Fibroblast of gingiva (primary cell): ENCODE measurements around the gene ALOXE3.
A peak's percentile ranks its signal among the peaks of the same experiment; 100 is the strongest.
"Not testable (repeated sequence)": the region's sequence is repeated elsewhere in the genome, so short reads cannot be mapped to it uniquely, and the experiment has no call there.

Experiments used
- DNase-seq: peaks from one replicate; pipeline ENCODE4 v3.0.0-alpha.2; 2011; ENCODE audit warnings: low read depth

Gene ALOXE3

DNA sequence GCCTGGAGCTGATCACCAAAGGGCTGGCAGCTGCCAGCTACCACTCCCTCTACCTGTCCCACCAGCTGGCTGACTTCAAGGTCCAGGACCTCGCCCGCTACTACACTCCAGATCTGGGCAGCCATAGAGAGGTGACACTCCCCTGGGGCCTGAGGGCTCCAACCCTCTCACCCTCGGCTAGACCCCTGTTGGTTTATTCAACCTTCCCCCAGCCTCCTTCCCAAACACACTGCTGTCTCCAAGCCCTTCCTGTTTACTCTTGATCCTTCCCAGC lies 48.8 kb downstream of the ALOXE3 start:
- DNase-seq: no peak

DNA sequence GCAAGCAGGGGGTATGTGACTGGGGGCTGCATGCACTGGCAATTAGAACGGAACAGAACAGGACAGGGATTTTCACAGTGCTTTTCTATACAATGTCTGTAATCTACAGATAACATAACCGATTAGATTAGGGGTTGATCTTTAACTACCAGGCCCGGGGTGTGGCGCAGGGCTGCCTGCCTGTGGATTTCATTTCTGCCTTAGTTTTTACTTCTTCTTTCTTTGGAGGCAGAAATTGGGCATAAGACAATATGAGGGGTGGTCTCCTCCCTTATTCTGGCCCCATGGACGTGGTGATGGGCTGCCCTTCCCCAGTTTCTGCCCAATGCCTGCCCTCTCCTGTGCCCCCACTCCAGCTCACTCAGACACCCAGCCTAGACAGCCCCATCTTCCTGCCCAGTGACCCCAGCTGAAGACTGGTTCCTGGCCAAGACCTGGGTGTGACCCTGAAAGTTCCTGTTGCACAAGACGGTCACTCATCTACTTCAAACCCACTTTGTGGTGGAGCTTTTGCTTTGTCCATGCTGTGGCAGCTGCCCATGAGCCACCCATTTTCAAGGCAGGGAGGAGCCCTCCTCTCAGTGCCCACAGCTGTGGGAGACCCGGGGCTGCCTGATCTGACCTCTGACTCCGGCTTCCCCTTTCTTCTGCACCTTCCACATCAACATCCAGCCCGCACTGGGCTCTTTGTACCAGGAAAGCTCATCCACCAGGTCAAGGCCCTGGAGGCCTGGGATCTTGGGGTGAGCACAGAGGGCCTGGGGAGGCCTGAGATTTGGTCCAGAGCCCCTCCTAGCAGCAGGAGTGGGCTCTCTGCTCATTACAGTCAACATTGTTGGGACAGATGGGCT lies 49.4 kb downstream of the ALOXE3 start:
- DNase-seq: no peak

GRCh38 chr17:8067806-8068205 lies 50.5 kb downstream of the ALOXE3 start:
- no peak for DNase-seq

DNA sequence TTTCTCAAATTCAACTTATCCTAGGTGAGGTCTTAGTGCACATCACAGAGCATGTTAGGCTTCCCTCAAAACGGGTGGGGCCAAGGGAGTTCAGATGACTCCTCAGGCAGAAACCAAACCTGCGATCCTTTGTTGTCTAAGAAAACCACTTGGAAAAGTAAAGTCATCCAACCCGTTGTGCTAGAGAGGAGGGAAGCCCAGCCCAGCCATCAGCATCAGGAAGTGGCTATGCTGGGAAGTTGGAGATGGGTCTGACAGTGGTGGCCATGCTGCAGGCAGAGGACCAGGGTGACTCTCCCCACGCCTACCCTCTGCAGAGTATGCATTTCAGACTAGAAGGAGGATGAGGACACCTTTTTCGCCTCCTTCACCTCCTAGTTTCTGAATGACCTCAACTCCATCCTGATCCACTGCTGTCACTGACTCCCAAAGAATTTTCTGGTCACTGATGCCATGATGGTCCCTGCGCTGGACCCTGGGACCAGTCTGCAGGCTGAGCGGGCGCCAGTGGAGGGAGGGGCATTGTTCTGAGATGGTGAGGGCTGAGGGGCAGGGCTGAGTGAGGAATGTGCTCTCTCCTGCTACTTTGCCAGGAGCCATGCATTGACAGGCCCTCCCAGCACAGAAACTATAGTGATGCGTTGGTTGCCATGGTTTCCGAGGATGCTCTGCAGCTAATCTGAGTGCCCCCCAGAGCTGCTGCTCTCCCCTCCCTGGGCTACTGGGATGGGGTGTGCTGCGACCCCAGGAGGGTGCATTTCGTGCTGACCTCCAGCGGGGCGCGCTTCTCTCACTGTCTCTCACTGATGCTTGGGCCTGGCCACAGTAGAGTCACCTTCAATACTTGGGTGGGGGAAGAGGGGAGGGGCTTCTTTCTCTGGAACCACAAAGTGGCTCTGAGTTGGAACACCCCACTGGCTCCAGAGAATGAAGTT lies 51.2 kb downstream of the ALOXE3 start:
- no peak for DNase-seq

- DNase-seq: no peak
These were observed 53.7 kb downstream of the ALOXE3 start for GRCh38 chr17:8064561-8065019.

DNA sequence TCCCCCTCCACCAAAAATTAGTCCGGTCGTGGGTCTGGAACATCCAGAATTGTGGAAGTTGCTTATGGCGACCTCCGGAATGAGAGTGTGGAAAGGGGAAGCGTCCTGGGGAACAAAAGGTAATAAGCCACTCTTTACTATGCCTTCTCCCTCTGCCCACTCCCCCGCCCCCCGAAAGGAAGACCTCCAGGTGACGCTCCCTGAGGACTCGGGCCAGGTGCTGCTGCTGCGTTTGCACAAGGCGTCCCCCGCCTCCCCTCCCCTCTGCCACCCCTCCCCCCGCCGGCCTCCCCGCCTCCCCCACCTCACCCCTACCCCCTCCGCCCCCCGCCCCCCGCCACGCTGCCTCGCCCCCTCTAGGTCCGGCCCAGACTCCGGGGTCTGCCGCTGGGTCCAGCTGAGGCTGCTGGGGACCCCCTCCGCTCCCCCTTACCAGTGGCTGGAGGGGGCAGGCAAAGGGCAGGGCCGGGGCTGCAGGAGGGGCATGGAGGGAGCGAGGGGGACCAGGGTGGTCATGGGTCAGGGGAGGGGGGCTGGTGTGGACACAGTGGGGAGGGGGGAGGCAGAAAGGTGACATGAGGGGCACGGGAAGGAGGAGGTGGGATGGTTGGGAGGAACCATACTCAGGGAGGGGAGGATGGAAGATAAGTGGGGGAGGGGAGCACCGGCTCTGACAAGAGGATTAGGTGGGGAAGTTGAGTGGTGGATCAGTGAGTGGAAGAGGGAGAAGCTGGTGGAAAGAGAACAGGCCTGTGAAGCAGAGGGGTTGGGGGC lies 54.4 kb downstream of the ALOXE3 start:
- DNase-seq: no peak

DNA sequence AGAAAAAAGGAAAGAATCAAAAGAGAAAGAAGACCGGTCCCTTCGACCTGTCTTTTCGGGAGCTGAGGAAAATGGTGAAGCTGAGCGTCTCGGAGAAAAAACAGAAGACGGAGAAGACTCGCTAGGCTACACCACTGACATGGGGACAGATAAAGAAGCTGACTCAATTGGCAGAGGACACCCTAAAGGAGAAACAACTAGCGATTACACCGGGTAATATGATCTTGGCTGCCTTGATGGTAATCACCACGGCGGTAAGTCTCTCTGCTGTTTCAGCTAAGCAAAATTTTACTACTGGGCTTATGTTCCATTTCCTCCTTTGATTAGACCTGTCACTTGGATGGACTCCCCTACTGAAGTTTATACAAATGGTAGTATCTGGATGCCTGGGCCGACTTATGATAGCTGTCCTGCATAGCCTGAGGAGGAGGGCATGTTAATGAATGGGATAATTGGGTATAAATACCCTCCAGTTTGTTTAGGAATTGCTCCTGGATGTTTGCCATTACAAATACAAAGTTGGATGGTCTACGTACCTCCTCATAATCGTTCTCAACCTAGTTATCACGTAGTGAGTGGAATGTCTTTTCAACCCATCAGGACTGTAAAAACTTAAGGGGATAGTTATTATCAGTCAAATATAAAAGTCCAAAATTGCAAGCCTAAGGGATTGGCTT lies 55.4 kb downstream of the ALOXE3 start:
- no peak for DNase-seq

- no peak for DNase-seq
These were observed 55.9 kb downstream of the ALOXE3 start for GRCh38 chr17:8062435-8062806.

- not testable (repeated sequence) for DNase-seq
These were observed 56.5 kb downstream of the ALOXE3 start for GRCh38 chr17:8061851-8062250.

GRCh38 chr17:8060274-8060673 lies 58.0 kb downstream of the ALOXE3 start:
- DNase-seq: peak; percentile 56

DNA sequence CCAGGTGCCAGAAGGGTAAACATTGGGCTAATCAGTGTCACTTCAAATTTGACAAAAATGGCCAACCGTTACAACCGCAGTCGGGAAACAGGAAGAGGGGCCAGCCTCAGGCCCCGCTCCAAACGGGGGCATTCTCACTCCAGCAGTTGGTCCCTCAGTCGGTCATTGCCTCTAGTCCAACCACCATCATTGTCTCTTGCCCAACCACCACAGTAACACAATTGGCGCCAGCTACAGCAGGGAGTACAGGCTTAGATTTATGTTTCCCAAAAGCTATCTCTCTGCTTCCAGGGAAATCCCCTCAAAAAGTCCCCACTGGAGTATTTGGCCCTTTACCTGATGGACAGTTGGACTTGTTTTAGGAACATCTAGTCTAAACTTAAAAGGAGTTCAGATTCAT lies 59.2 kb downstream of the ALOXE3 start:
- DNase-seq: no peak

GRCh38 chr17:8057691-8058114 lies 60.6 kb downstream of the ALOXE3 start:
- DNase-seq: peak; percentile 64

GRCh38 chr17:8056976-8057625 lies 61.2 kb downstream of the ALOXE3 start:
- no peak for DNase-seq

DNA sequence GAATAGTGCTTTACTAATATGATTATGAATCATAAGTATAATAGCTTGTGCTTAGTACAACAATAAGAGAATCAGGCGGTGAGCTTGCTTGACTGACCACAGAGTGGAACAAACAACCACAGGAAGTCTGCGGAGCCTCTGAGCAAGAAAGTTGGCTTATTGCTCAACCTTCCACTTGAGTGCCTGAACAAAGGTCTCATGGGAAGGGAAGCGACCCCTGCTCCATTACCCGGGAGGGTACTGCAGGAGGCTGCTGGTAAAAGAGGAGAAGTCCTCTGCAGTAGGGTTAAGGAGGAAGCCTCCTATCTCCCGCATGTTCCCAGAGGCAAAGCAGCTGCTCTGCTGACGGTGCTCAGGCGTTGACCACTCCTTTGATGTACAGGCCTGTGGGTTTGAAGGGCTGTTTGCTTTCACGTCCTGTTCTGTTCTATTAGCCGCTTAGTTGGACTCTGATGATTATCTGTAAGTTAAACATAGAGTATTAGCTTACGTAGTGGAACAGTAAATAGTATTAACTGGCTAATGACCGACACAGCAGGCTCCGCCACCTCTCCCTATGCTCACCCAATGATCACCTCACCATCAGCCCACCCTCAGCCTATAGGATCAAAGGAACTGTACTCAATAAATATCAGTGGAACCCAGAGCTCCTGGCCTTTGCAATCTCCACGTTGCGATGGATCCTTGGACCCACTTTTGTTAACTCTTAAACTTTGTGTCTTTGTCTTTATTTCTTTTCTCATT lies 61.9 kb downstream of the ALOXE3 start:
- peak; percentile 78 for DNase-seq

- no peak for DNase-seq
These were observed 62.5 kb downstream of the ALOXE3 start for GRCh38 chr17:8055851-8056231.

- DNase-seq: no peak
These were observed 64.7 kb downstream of the ALOXE3 start for GRCh38 chr17:8053600-8053999.

GRCh38 chr17:8052256-8053252 lies 65.8 kb downstream of the ALOXE3 start:
- DNase-seq: no peak

GRCh38 chr17:8051831-8052230 lies 66.5 kb downstream of the ALOXE3 start:
- no peak for DNase-seq

GRCh38 chr17:8048736-8049135 lies 69.6 kb downstream of the ALOXE3 start:
- DNase-seq: no peak
